ENCODE results near the gene RGS16.

The RGS16 gene

GRCh38 chr1:182565537-182565936, 38.7 kb downstream of the RGS16 start:
- H3K4me3 ChIP-seq (ENCODE audit: low read depth in 1 of 2, low read length in 2 of 2) = no peak overlapping the region
- H3K4me1 ChIP-seq (ENCODE audit: insufficient read depth, low read length) = no peaks in the 10 kb centered on the region
- H3K36me3 ChIP-seq (ENCODE audit: insufficient read depth, low read length) = no peaks in the 10 kb centered on the region
- no peaks in the 10 kb centered on the region for H3K79me2 ChIP-seq (ENCODE audit: insufficient read depth, low read length)
- H2AFZ ChIP-seq (ENCODE audit: low read depth, low read length) = no peak overlapping the region
- TF ChIP-seq CTCF (IDR thresholded peaks at IDR 0.05; ENCODE audit: borderline replicate concordance, extremely low read depth, low read length, poor library complexity, severe bottlenecking) (no peak), EZH2 (IDR thresholded peaks at IDR 0.05; ENCODE audit: borderline replicate concordance, low read depth, low read length, severe bottlenecking) (no peak)
- H3K9ac ChIP-seq (ENCODE audit: low read depth, low read length) = no peak overlapping the region
- no peaks in the 10 kb centered on the region for H3K27me3 ChIP-seq (ENCODE audit: insufficient read depth, low read length, poor library complexity)
- no peaks in the 10 kb centered on the region for H4K20me1 ChIP-seq (ENCODE audit: insufficient read depth, low read length)
- DNase-seq = no peak
- H3K27ac ChIP-seq (ENCODE audit: low read length) = no peak overlapping the region
- ATAC-seq (ENCODE audit: insufficient read depth, low read depth) = no peak
- no peaks in the 10 kb centered on the region for H3K9me3 ChIP-seq (ENCODE audit: insufficient read depth, low read length, severe bottlenecking)
- H3K4me2 ChIP-seq (ENCODE audit: insufficient read depth, low read length) = no peak overlapping the region

GRCh38 chr1:182564406-182565004, 39.7 kb downstream of the RGS16 start:
- H3K27me3 ChIP-seq (ENCODE audit: insufficient read depth, low read length, poor library complexity) = no peaks in the 10 kb centered on the region
- no peak overlapping the region for H2AFZ ChIP-seq (ENCODE audit: low read depth, low read length)
- H3K4me3 ChIP-seq (ENCODE audit: low read depth in 1 of 2, low read length in 2 of 2) = no peak overlapping the region
- H3K36me3 ChIP-seq (ENCODE audit: insufficient read depth, low read length) = no peaks in the 10 kb centered on the region
- H3K27ac ChIP-seq (ENCODE audit: low read length) = no peak overlapping the region
- H4K20me1 ChIP-seq (ENCODE audit: insufficient read depth, low read length) = no peaks in the 10 kb centered on the region
- TF ChIP-seq EZH2 (IDR thresholded peaks at IDR 0.05; ENCODE audit: borderline replicate concordance, low read depth, low read length, severe bottlenecking) (no peak), CTCF (IDR thresholded peaks at IDR 0.05; ENCODE audit: borderline replicate concordance, extremely low read depth, low read length, poor library complexity, severe bottlenecking) (no peak)
- no peak overlapping the region for H3K4me2 ChIP-seq (ENCODE audit: insufficient read depth, low read length)
- H3K79me2 ChIP-seq (ENCODE audit: insufficient read depth, low read length) = no peaks in the 10 kb centered on the region
- no peak for DNase-seq
- no peaks in the 10 kb centered on the region for H3K4me1 ChIP-seq (ENCODE audit: insufficient read depth, low read length)
- no peak for ATAC-seq (ENCODE audit: insufficient read depth, low read depth)
- H3K9me3 ChIP-seq (ENCODE audit: insufficient read depth, low read length, severe bottlenecking) = no peaks in the 10 kb centered on the region
- no peak overlapping the region for H3K9ac ChIP-seq (ENCODE audit: low read depth, low read length)

- no peak for TF ChIP-seq CTCF (IDR thresholded peaks at IDR 0.05; ENCODE audit: borderline replicate concordance, extremely low read depth, low read length, poor library complexity, severe bottlenecking)
- TF ChIP-seq EZH2 (IDR thresholded peaks at IDR 0.05; ENCODE audit: borderline replicate concordance, low read depth, low read length, severe bottlenecking) = no peak
- no peaks in the 10 kb centered on the region for H4K20me1 ChIP-seq (ENCODE audit: insufficient read depth, low read length)
- H3K4me1 ChIP-seq (ENCODE audit: insufficient read depth, low read length) = no peaks in the 10 kb centered on the region
- DNase-seq (no peak), ATAC-seq (ENCODE audit: insufficient read depth, low read depth) (no peak)
- H3K36me3 ChIP-seq (ENCODE audit: insufficient read depth, low read length) = no peaks in the 10 kb centered on the region
- H3K9ac ChIP-seq (ENCODE audit: low read depth, low read length) = no peak overlapping the region
- no peak overlapping the region for H2AFZ ChIP-seq (ENCODE audit: low read depth, low read length)
- H3K79me2 ChIP-seq (ENCODE audit: insufficient read depth, low read length) = no peaks in the 10 kb centered on the region
- no peak overlapping the region for H3K27ac ChIP-seq (ENCODE audit: low read length)
- H3K9me3 ChIP-seq (ENCODE audit: insufficient read depth, low read length, severe bottlenecking) = no peaks in the 10 kb centered on the region
- H3K4me3 ChIP-seq (ENCODE audit: low read depth in 1 of 2, low read length in 2 of 2) = no peak overlapping the region
- no peak overlapping the region for H3K4me2 ChIP-seq (ENCODE audit: insufficient read depth, low read length)
- H3K27me3 ChIP-seq (ENCODE audit: insufficient read depth, low read length, poor library complexity) = no peaks in the 10 kb centered on the region
These were observed 41.1 kb downstream of the RGS16 start for GRCh38 chr1:182563095-182563494.
